Parathyroid adenoma (tissue), 2 donors: ENCODE results near the gene SMG9.

Source experiments
- H2AFZ ChIP-seq: fragments of 300-600 bp; sonication (generic); one replicate; pipeline ENCODE4 v1.7.0; 2017; ENCODE audit warnings: antibody characterized with exemption, mild to moderate bottlenecking
- H3K27ac ChIP-seq: fragments of 300-600 bp; sonication (generic); one replicate; pipeline ENCODE4 v1.7.0; 2017
- H3K27me3 ChIP-seq: fragments of 300-600 bp; sonication (generic); one replicate; pipeline ENCODE4 v1.7.0; 2017; ENCODE audit warnings: low read length; ENCODE audit not compliant: control insufficient read depth, insufficient read depth
- H3K36me3 ChIP-seq: fragments of 300-600 bp; sonication (generic); one replicate; pipeline ENCODE4 v1.7.0; 2017; ENCODE audit warnings: low read length; ENCODE audit not compliant: control insufficient read depth, insufficient read depth
- H3K4me1 ChIP-seq: fragments of 300-600 bp; sonication (generic); one replicate; pipeline ENCODE4 v1.7.0; 2017; ENCODE audit warnings: control low read depth
- H3K4me2 ChIP-seq: fragments of 300-600 bp; sonication (generic); one replicate; pipeline ENCODE4 v1.7.0; 2017; ENCODE audit warnings: low read length
- H3K4me3 ChIP-seq: fragments of 300-600 bp; sonication (generic); one replicate; pipeline ENCODE4 v1.7.0; 2017; ENCODE audit warnings: low read depth, low read length
- H3K79me2 ChIP-seq: fragments of 300-600 bp; sonication (generic); one replicate; pipeline ENCODE4 v1.7.0; 2017; ENCODE audit warnings: control low read depth
- H3K9ac ChIP-seq: fragments of 300-600 bp; sonication (generic); one replicate; pipeline ENCODE4 v1.7.0; 2017; ENCODE audit warnings: mild to moderate bottlenecking
- H3K9me3 ChIP-seq: fragments of 300-600 bp; sonication (generic); one replicate; pipeline ENCODE4 v1.7.0; 2017; ENCODE audit warnings: low read length; ENCODE audit not compliant: control insufficient read depth
- TF ChIP-seq, protein P1 (sequence below): fragments of 300-600 bp; sonication (generic); IDR thresholded peaks from one replicate; pipeline ENCODE4 v1.7.0; 2017; ENCODE audit warnings: antibody characterized with exemption, mild to moderate bottlenecking
- donor health status: primary hyperparathyroidism.

Gene SMG9

DNA sequence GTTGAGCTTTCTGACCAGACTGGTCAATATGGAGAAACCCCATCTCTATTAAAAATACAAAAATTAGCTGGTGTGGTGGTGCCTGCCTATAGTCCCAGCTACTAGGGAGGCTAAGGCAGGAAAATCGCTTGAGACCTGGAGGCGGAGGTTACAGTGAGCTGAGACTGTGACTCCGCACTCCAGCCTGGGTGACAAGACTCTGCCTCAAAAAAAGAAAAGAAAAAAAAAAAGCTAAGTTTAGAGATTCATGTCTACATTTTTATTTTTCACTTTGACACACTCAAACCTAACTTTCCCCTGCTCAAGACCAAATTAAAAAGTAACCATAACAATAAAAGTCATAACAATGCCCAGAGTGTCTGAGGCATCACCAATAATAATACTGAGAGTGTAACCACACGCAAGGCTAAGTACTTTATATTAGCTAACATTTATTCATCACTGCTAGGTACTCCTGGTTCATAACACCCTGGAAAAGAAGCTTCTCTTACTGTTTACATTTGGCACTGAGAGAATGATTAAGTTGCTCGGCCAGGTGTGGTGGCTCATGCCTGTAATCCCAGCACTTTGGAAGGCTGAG is 33.2 kb downstream of the SMG9 start:
- no peak overlapping the region for H3K27ac ChIP-seq
- no peaks in the 10 kb centered on the region for H3K27me3 ChIP-seq
- no peak overlapping the region for H3K4me2 ChIP-seq
- no peak overlapping the region for H3K4me3 ChIP-seq
- no peaks in the 10 kb centered on the region for H3K36me3 ChIP-seq
- TF ChIP-seq, protein P1, sequence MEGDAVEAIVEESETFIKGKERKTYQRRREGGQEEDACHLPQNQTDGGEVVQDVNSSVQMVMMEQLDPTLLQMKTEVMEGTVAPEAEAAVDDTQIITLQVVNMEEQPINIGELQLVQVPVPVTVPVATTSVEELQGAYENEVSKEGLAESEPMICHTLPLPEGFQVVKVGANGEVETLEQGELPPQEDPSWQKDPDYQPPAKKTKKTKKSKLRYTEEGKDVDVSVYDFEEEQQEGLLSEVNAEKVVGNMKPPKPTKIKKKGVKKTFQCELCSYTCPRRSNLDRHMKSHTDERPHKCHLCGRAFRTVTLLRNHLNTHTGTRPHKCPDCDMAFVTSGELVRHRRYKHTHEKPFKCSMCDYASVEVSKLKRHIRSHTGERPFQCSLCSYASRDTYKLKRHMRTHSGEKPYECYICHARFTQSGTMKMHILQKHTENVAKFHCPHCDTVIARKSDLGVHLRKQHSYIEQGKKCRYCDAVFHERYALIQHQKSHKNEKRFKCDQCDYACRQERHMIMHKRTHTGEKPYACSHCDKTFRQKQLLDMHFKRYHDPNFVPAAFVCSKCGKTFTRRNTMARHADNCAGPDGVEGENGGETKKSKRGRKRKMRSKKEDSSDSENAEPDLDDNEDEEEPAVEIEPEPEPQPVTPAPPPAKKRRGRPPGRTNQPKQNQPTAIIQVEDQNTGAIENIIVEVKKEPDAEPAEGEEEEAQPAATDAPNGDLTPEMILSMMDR, result no peak
- no peak overlapping the region for H3K9ac ChIP-seq
- H2AFZ ChIP-seq, result no peak overlapping the region
- peaks cover 1% of the 10 kb centered on the region for H3K4me1 ChIP-seq
- no peaks in the 10 kb centered on the region for H3K79me2 ChIP-seq
- H3K9me3 ChIP-seq, result no peaks in the 10 kb centered on the region

DNA sequence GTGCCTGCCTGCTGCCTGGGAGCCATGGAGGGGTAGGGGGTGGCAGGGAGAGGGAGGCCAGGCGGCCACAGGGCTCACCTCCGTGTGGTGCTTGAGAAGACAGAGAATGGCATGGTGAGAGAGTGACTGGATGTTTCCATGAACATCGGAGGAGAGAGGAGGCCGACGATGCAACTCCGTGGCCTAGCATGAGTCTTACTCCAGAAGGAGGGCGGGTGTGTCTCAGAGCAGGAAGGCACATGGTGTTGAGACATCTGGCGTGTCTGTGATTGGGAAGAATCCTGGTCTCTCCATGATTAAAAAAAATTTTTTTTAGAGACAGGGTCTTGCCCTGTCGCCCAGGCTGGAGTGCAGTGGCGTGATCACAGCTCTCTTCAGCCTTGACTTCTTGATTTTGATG is 33.8 kb downstream of the SMG9 start:
- Histone ChIP-seq H3K4me2 (no peak overlapping the region), H3K4me3 (no peak overlapping the region), H3K9ac (no peak overlapping the region), H3K36me3 (no peaks in the 10 kb centered on the region), H3K27me3 (no peaks in the 10 kb centered on the region), H3K9me3 (no peaks in the 10 kb centered on the region), H3K27ac (no peak overlapping the region), H3K4me1 (no peaks in the 10 kb centered on the region), H3K79me2 (no peaks in the 10 kb centered on the region), H2AFZ (no peak overlapping the region)
- TF ChIP-seq, protein P1, result no peak

DNA sequence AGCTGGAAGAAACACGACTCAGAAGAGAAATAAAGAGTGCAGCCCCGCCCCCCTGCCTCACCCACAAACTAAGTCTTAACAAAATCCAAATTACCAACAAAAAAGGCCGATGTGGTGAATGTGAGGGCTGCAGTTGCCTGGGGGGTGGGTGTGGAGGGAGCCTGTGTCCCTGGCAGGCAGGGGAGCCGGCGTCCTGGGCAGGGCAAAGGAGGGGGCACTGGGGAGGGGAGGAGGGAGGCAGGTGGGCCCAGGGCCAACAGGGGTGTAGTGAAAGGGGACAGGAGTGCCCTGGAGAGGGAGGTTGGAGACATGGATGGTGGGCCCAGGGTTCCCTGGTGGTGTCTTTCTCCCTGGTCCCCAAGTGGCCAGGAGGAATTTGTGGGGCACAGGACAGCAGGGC is 34.8 kb downstream of the SMG9 start:
- no peak overlapping the region for H3K9ac ChIP-seq
- no peaks in the 10 kb centered on the region for H3K4me1 ChIP-seq
- no peaks in the 10 kb centered on the region for H3K79me2 ChIP-seq
- no peak overlapping the region for H3K27ac ChIP-seq
- H3K4me3 ChIP-seq, result no peak overlapping the region
- no peaks in the 10 kb centered on the region for H3K27me3 ChIP-seq
- TF ChIP-seq, protein P1, result no peak
- no peak overlapping the region for H2AFZ ChIP-seq
- no peaks in the 10 kb centered on the region for H3K36me3 ChIP-seq
- no peaks in the 10 kb centered on the region for H3K9me3 ChIP-seq
- H3K4me2 ChIP-seq, result no peak overlapping the region

DNA sequence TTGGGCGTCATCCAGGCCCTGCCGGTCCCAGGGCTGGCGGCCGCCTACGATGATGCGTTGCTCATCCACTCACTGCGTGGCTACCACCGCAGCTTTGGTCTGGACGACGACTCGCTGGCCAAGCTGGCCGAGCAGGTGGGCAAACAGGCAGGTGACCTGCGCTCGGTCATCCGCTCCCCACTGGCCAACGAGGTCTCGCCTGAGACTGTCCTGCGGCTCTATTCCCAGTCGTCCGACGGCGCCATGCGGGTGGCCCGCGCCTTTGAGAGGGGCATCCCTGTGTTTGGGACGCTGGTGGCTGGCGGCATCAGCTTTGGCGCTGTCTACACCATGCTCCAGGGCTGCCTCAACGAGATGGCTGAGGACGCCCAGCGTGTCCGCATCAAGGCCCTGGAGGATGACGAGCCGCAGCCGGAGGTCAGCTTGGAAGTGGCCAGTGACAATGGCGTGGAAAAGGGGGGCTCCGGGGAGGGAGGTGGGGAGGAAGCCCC is 35.3 kb downstream of the SMG9 start:
- no peaks in the 10 kb centered on the region for H3K4me1 ChIP-seq
- TF ChIP-seq, protein P1, result no peak
- no peak overlapping the region for H3K4me3 ChIP-seq
- no peaks in the 10 kb centered on the region for H3K79me2 ChIP-seq
- no peaks in the 10 kb centered on the region for H3K9me3 ChIP-seq
- H3K27me3 ChIP-seq, result no peaks in the 10 kb centered on the region
- H2AFZ ChIP-seq, result no peak overlapping the region
- H3K27ac ChIP-seq, result no peak overlapping the region
- H3K36me3 ChIP-seq, result no peaks in the 10 kb centered on the region
- no peak overlapping the region for H3K4me2 ChIP-seq
- no peak overlapping the region for H3K9ac ChIP-seq

DNA sequence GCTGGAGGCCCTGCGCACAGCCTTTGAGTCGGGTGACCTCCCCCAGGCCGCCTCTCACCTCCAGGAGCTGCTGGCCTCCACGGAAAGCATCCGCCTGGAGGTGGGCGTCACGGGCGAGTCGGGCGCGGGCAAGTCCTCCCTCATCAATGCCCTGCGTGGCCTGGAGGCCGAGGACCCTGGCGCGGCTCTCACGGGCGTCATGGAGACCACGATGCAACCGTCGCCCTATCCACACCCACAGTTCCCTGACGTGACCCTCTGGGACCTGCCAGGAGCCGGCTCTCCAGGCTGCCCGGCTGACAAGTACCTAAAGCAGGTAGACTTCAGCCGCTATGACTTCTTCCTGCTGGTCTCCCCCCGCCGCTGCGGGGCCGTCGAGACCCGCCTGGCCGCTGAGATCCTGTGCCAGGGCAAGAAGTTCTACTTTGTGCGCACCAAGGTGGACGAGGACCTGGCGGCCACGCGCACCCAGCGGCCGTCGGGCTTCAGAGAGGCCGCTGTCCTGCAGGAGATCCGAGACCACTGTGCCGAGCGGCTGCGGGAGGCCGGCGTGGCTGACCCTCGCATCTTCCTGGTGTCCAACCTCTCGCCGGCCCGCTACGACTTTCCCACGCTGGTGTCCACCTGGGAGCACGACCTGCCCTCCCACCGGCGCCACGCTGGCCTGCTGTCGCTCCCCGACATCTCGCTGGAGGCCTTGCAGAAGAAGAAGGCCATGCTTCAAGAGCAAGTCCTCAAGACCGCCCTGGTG is 36.0 kb downstream of the SMG9 start:
- TF ChIP-seq, protein P1, result no peak
- Histone ChIP-seq H3K27me3 (no peaks in the 10 kb centered on the region), H3K27ac (no peak overlapping the region), H3K4me2 (no peak overlapping the region), H3K4me3 (no peak overlapping the region), H3K9me3 (no peaks in the 10 kb centered on the region), H2AFZ (no peak overlapping the region), H3K4me1 (no peaks in the 10 kb centered on the region), H3K36me3 (no peaks in the 10 kb centered on the region), H3K79me2 (no peaks in the 10 kb centered on the region), H3K9ac (no peak overlapping the region)
